GM12874 (cell line): Measurements from ENCODE around the gene MCF2L2.

ENCODE experiments used
- TF ChIP-seq, protein P1 (sequence below): IDR thresholded peaks from 2 replicates; pipeline ENCODE4 v1.5.1; 2011; ENCODE audit warnings: low read depth, mild to moderate bottlenecking, control low read depth, low read length, moderate library complexity; ENCODE audit not compliant: insufficient read depth

Gene MCF2L2

DNA sequence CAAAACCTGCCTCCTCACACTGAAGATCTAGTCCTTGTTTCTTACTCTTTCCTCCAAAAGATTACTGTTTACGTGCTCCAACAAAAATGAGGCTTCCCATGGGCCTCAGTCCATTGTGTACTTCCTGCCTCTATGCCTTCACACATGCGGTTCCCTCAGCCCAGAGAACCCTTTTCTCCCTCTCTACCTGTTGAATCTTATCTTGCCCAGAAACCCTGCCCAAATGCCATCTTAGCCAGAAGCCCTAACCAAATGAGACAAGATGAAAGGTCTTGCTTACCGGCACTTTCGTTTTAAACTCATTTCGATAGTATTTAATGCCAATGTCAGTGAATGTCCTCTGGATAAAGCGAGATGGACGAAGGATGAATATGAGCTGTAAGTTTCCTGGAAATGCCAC is 89.9 kb downstream of the MCF2L2 start:
- TF ChIP-seq, protein P1, sequence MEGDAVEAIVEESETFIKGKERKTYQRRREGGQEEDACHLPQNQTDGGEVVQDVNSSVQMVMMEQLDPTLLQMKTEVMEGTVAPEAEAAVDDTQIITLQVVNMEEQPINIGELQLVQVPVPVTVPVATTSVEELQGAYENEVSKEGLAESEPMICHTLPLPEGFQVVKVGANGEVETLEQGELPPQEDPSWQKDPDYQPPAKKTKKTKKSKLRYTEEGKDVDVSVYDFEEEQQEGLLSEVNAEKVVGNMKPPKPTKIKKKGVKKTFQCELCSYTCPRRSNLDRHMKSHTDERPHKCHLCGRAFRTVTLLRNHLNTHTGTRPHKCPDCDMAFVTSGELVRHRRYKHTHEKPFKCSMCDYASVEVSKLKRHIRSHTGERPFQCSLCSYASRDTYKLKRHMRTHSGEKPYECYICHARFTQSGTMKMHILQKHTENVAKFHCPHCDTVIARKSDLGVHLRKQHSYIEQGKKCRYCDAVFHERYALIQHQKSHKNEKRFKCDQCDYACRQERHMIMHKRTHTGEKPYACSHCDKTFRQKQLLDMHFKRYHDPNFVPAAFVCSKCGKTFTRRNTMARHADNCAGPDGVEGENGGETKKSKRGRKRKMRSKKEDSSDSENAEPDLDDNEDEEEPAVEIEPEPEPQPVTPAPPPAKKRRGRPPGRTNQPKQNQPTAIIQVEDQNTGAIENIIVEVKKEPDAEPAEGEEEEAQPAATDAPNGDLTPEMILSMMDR = no peak

GRCh38 chr3:183332487-183332886 is 95.9 kb downstream of the MCF2L2 start:
- TF ChIP-seq, protein P1 = no peak

GRCh38 chr3:183331498-183331897 is 96.9 kb downstream of the MCF2L2 start:
- TF ChIP-seq, protein P1 = no peak

GRCh38 chr3:183330881-183331280 is 97.5 kb downstream of the MCF2L2 start:
- TF ChIP-seq, protein P1 = no peak

GRCh38 chr3:183329543-183329942 is 98.9 kb downstream of the MCF2L2 start:
- TF ChIP-seq, protein P1 = no peak

- TF ChIP-seq, protein P1 = no peak
Measured at GRCh38 chr3:183328823-183329222, 99.6 kb downstream of the MCF2L2 start.

DNA sequence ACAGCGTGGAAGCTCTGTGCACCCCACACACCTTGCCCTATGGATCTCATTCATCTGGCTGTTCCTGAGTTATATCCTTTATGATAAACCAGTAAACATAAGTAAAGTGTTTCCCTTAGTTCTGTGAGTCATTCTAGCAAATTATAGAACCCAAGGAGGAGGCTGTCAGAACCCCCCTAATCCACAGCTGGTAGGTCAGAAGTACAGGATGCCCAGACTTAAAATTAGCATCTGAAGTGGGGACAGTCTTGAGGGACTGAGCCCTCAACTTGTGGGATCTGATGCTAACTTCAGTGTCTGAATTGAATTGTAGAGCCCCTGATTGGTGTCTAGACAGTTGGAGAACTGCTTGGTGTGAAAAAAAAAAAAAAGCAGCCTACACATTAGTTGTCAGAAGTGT is 100.3 kb downstream of the MCF2L2 start:
- TF ChIP-seq, protein P1 = no peak

DNA sequence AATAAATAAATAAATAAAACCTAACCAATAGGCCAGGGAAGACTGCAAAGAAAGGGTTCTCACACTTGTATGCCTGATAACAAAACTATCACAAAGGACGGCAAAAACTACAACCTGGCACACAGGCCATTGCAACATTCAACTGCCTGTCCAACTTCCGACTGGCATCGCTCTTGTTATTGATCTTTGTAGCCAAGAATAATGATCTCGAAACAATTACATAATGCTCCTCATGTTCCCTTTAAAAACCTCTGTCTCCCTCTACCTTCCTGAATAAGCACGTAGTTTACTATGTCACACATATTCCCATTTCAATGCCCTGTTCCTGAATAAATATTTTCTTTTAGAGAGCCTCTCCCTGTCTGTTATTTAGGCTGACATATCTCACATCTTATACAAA is 101.1 kb downstream of the MCF2L2 start:
- TF ChIP-seq, protein P1 = no peak
